ENCODE data around the gene P3H2. TPM values are rescaled to one million over a fixed set of nuclear protein-coding genes. Genes with fewer than 3 reads are reported as not detected.

Gene P3H2
- total and polyA plus RNA-seq, 2 of the 4 experiments (the other 2 are of a cell fraction), result 54.7 to 64.3 TPM

DNA sequence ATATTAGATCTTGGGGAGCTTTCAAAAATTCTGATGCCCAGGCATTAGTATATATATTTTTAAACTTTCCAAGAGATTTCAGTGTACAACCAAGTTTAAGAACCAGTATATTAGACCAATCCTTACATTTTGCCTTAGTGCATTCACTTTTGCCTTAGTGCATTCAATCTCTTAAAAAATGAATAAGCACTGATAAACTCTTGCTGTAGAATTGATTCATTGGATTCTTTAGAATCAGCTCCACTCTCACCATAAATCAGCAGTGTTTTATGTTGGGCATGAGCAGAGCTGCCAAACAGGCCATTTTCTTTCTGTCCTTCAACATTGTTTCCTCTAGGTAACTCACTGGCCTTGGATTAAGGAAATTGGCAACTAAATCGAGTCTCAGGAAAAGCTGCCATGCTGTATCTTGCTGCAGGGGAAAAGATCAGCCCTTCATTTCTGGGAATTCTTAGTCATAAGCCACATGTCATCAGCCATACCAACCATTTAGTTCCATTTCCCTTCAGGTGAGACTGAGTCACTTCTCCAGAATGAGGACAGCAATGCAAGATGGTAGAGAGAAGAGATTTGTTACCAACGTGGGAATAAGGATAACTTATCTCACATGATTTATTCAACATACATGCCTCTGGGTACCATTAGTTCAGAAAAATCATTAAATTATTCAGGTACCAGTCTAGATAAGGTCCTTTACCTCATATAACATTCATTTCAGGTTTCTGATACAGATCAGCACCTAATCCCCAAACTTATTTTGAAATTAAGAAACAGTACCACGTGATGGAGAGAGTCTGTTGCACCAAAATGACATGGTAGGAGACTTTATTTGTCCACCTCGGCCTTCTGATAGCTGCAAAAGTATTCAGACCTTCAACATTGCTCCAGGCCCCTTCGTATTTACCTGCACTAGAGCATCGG lies 192.5 kb downstream of the P3H2 start:
- H4K20me1 ChIP-seq (ENCODE audit: insufficient read depth, low read length), result no peaks in the 10 kb centered on the region
- no peak overlapping the region for H4K8ac ChIP-seq (ENCODE audit: low read depth in 2 of 2, low read length in 2 of 2)
- intact Hi-C loops (cut with micrococcal nuclease), result no loop called here
- POLR2A ChIA-PET (ENCODE audit: unreplicated experiment), result no interaction called here
- H3K4me1 ChIP-seq (ENCODE audit: control insufficient read depth, insufficient read depth, low read length), result no peaks in the 10 kb centered on the region
- H4K91ac ChIP-seq (ENCODE audit: insufficient read depth, low read depth, low read length), result no peak overlapping the region
- no peak overlapping the region for H3K18ac ChIP-seq (ENCODE audit: low read depth, low read length)
- H2AK9ac ChIP-seq (replicated peaks; ENCODE audit: low read depth, low read length, poor library complexity), result no peak overlapping the region
- no peaks in the 10 kb centered on the region for H3K79me1 ChIP-seq (ENCODE audit: low read depth in 1 of 2, low read length in 2 of 2)
- in situ Hi-C loops (cut with MboI; ENCODE audit: low sequenced_read_pairs), result no loop called here
- no peak overlapping the region for H2BK120ac ChIP-seq (ENCODE audit: low read depth, low read length)
- WGBS, 2 experiments (ENCODE audit: extremely low coverage in 2 of 2, insufficient read length in 1 of 2), result 74% methylated on average over 3 of the region's 6 CpGs; no CpG with 5 or more reads in 1 of the 2 experiments
- TF ChIP-seq, protein P1, sequence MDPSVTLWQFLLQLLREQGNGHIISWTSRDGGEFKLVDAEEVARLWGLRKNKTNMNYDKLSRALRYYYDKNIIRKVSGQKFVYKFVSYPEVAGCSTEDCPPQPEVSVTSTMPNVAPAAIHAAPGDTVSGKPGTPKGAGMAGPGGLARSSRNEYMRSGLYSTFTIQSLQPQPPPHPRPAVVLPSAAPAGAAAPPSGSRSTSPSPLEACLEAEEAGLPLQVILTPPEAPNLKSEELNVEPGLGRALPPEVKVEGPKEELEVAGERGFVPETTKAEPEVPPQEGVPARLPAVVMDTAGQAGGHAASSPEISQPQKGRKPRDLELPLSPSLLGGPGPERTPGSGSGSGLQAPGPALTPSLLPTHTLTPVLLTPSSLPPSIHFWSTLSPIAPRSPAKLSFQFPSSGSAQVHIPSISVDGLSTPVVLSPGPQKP (IDR thresholded peaks at IDR 0.05; ENCODE audit: borderline replicate concordance, low read depth, low read length), result no peak
- TF ChIP-seq FOS (IDR thresholded peaks at IDR 0.05; ENCODE audit: low read depth, low read length) (no peak), CHD1 (IDR thresholded peaks at IDR 0.05; ENCODE audit: low read depth, low read length) (no peak), MAZ (IDR thresholded peaks at IDR 0.05; ENCODE audit: borderline replicate concordance, low read depth, low read length) (no peak)
- DNase-seq (no peak), ATAC-seq (ENCODE audit: low read depth) (no peak)
- no peak overlapping the region for H2BK20ac ChIP-seq (ENCODE audit: low read depth, low read length)
- H2BK15ac ChIP-seq (ENCODE audit: low read depth, low read length), result no peak overlapping the region
- no peak overlapping the region for H2BK5ac ChIP-seq (ENCODE audit: low read depth, low read length, poor library complexity, severe bottlenecking)
- H3K9me1 ChIP-seq (ENCODE audit: insufficient read depth, low read length), result no peaks in the 10 kb centered on the region
- no peak overlapping the region for H3K9ac ChIP-seq (ENCODE audit: low read depth, low read length)
- CTCF ChIA-PET, result interaction anchor here (1.1 to 1.7 kb wide), 3 partner anchors 12 to 20 kb away, joined by 3 read pairs; no protein-coding TSS in a partner anchor
- H3K27ac ChIP-seq (ENCODE audit: insufficient read depth, low read length), result no peak overlapping the region
- H2AK5ac ChIP-seq (ENCODE audit: low read depth, low read length), result no peak overlapping the region
- H3K4me3 ChIP-seq (ENCODE audit: insufficient read depth, low read depth, low read length), result no peak overlapping the region
- no peaks in the 10 kb centered on the region for H3K36me3 ChIP-seq (ENCODE audit: control insufficient read depth, insufficient read depth, low read length)
- dilution Hi-C loops (cut with HindIII; ENCODE audit: low sequenced_read_pairs, unreplicated experiment), result no loop called here
- BruUV-seq (replicated peaks), result no TSS peak
- H3K23ac ChIP-seq (ENCODE audit: low read depth, low read length), result no peak overlapping the region
- H4K5ac ChIP-seq (ENCODE audit: low read depth, low read length), result no peak overlapping the region
- no peak overlapping the region for H3K14ac ChIP-seq (replicated peaks; ENCODE audit: low read depth, low read length)
- peaks cover 2% of the 10 kb centered on the region; the same call in 1 of the 2 replicates for H3K27me3 ChIP-seq (ENCODE audit: control insufficient read depth, insufficient read depth, low read length)
- H3K56ac ChIP-seq (ENCODE audit: extremely low read depth, insufficient read depth, low read length), result no peak overlapping the region
- no peak overlapping the region for H3K4me2 ChIP-seq (ENCODE audit: low read depth, low read length)
- no peak overlapping the region for H2AFZ ChIP-seq (replicated peaks; ENCODE audit: low read length, poor library complexity)
- H3K9me3 ChIP-seq (ENCODE audit: control insufficient read depth, insufficient read depth, low read length), result no peaks in the 10 kb centered on the region
- H3K4ac ChIP-seq (ENCODE audit: low read depth, low read length), result no peak overlapping the region

All from IMR-90 (cell line).